ENCODE data around the gene ARF1.

DNA sequence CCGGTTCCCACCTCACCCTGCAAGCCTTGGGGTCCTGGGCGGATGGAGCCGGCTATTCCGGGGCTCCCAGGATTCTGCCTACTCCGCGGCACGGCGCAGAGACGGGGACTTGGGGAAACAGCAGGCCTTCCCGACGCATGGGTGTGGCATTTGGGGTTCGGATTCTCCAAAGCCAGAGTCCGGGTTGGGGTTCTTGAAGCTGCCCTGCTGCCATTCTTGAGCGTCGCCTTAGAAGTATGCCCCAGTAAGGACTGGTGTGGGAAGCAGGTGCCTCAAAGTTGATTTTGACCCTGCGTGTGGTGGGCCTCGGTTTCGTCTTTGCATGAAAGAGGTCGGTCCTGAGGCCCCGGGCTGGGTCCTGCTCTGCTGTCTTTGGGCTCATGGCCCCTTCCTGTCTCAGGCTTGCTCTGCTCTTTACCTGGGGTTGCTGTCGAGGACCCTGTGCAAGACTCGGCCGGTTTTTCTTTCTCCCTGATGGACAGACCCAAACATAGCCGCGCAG lies 58.3 kb downstream of the ARF1 start:
- TF ChIP-seq, protein P1, sequence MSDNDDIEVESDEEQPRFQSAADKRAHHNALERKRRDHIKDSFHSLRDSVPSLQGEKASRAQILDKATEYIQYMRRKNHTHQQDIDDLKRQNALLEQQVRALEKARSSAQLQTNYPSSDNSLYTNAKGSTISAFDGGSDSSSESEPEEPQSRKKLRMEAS (IDR thresholded peaks at IDR 0.05): no peak
- TF ChIP-seq NRF1 (IDR thresholded peaks at IDR 0.05; ENCODE audit: low read depth, low read length) (no peak), JUND (IDR thresholded peaks at IDR 0.05; ENCODE audit: low read length) (no peak), SUZ12 (IDR thresholded peaks at IDR 0.05; ENCODE audit: low read length) (0 out of 2 replicates have a peak, but pooled peaks have one; percentile 20), CBX8 (IDR thresholded peaks at IDR 0.05; ENCODE audit: borderline replicate concordance, low read depth, low read length) (no peak), POLR2AphosphoS5 (IDR thresholded peaks at IDR 0.05; ENCODE audit: low read depth, low read length) (no peak)
- TF ChIP-seq, protein P2, sequence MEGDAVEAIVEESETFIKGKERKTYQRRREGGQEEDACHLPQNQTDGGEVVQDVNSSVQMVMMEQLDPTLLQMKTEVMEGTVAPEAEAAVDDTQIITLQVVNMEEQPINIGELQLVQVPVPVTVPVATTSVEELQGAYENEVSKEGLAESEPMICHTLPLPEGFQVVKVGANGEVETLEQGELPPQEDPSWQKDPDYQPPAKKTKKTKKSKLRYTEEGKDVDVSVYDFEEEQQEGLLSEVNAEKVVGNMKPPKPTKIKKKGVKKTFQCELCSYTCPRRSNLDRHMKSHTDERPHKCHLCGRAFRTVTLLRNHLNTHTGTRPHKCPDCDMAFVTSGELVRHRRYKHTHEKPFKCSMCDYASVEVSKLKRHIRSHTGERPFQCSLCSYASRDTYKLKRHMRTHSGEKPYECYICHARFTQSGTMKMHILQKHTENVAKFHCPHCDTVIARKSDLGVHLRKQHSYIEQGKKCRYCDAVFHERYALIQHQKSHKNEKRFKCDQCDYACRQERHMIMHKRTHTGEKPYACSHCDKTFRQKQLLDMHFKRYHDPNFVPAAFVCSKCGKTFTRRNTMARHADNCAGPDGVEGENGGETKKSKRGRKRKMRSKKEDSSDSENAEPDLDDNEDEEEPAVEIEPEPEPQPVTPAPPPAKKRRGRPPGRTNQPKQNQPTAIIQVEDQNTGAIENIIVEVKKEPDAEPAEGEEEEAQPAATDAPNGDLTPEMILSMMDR (IDR thresholded peaks at IDR 0.05; ENCODE audit: control extremely low read depth in 1 of 3, insufficient read depth in 1 of 3, low read depth in 1 of 3, low read length in 3 of 3): no peak
